Measurements from ENCODE around the gene SIPA1L3.

Gene SIPA1L3

DNA sequence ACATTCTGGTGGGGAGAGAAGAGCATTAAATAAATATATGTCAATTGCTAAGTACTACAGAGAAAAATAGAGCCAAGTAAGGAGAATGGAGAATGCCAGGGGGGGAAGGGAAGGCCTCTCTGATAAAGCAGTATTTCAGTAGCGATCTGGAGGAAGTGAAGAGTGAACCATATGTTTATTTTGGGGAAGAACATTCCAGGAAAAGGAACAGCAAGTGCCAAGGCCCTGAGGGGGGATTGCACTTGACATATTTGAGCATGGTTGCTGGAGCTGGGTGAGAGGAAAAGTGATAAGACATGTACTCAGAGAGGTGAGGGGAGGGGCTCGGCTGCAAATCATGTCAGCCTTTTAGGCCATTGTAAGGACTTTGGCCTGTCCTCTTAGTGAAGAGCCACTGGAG lies 31.0 kb upstream of the SIPA1L3 start:
- Histone ChIP-seq H3K36me3 (ENCODE audit: insufficient read depth, insufficient read length, low read length) (no peaks in the 10 kb centered on the region), H3K4me3 (ENCODE audit: insufficient read length, low read depth) (no peak overlapping the region), H3K4me1 (ENCODE audit: insufficient read depth, insufficient read length) (no peaks in the 10 kb centered on the region), H3K9me3 (ENCODE audit: insufficient read depth, low read length) (peaks cover 8% of the 10 kb centered on the region; the same call in 1 of the 2 replicates), H3K27me3 (ENCODE audit: insufficient read depth, insufficient read length) (no peaks in the 10 kb centered on the region), H3K9ac (ENCODE audit: insufficient read length, low read depth) (no peak overlapping the region)
- no peak for TF ChIP-seq YY1 (IDR thresholded peaks at IDR 0.05; ENCODE audit: insufficient read depth, insufficient read length)
- TF ChIP-seq ZNF274 (IDR thresholded peaks at IDR 0.05; ENCODE audit: low read depth, low read length): no peak
- no peak for DNase-seq (ENCODE audit: low read depth, low spot score)

- TF ChIP-seq SUZ12 (IDR thresholded peaks at IDR 0.05; ENCODE audit: extremely low read depth, insufficient read depth, insufficient read length) (no peak), YY1 (IDR thresholded peaks at IDR 0.05; ENCODE audit: insufficient read depth, insufficient read length) (no peak), ZNF274 (IDR thresholded peaks at IDR 0.05; ENCODE audit: low read depth, low read length) (no peak)
- Histone ChIP-seq H3K9me3 (ENCODE audit: insufficient read depth, low read length) (peaks cover 13% of the 10 kb centered on the region; the same call in 1 of the 2 replicates), H3K9ac (ENCODE audit: insufficient read length, low read depth) (no peak overlapping the region), H3K36me3 (ENCODE audit: insufficient read depth, insufficient read length, low read length) (no peaks in the 10 kb centered on the region), H3K27me3 (ENCODE audit: insufficient read depth, insufficient read length) (no peaks in the 10 kb centered on the region), H3K4me1 (ENCODE audit: insufficient read depth, insufficient read length) (no peaks in the 10 kb centered on the region), H3K4me3 (ENCODE audit: insufficient read length, low read depth) (no peak overlapping the region)
- no peak for DNase-seq (ENCODE audit: low read depth, low spot score)
Observed at GRCh38 chr19:37877147-37877546, 29.9 kb upstream of the SIPA1L3 start.

GRCh38 chr19:37885392-37885791 lies 21.6 kb upstream of the SIPA1L3 start:
- H3K9me3 ChIP-seq (ENCODE audit: insufficient read depth, low read length): 0 out of 2 replicates have a peak, but pooled peaks cover 21% of the 10 kb centered on the region
- peaks cover 27% of the 10 kb centered on the region for H3K27me3 ChIP-seq (ENCODE audit: insufficient read depth, insufficient read length)

GRCh38 chr19:37886571-37886970 lies 20.4 kb upstream of the SIPA1L3 start:
- no peak for DNase-seq (ENCODE audit: low read depth, low spot score)
- TF ChIP-seq SUZ12 (IDR thresholded peaks at IDR 0.05; ENCODE audit: extremely low read depth, insufficient read depth, insufficient read length): no peak
- no peak for TF ChIP-seq YY1 (IDR thresholded peaks at IDR 0.05; ENCODE audit: insufficient read depth, insufficient read length)
- no peak for TF ChIP-seq ZNF274 (IDR thresholded peaks at IDR 0.05; ENCODE audit: low read depth, low read length)

More at GRCh38 chr19:37885392-37885791, 21.6 kb upstream of the SIPA1L3 start:
- no peak for DNase-seq (ENCODE audit: low read depth, low spot score)
- no peak overlapping the region for H3K4me3 ChIP-seq (ENCODE audit: insufficient read length, low read depth)
- H3K36me3 ChIP-seq (ENCODE audit: insufficient read depth, insufficient read length, low read length): no peaks in the 10 kb centered on the region
- TF ChIP-seq YY1 (IDR thresholded peaks at IDR 0.05; ENCODE audit: insufficient read depth, insufficient read length) (no peak), ZNF274 (IDR thresholded peaks at IDR 0.05; ENCODE audit: low read depth, low read length) (no peak), SUZ12 (IDR thresholded peaks at IDR 0.05; ENCODE audit: extremely low read depth, insufficient read depth, insufficient read length) (no peak)
- H3K9ac ChIP-seq (ENCODE audit: insufficient read length, low read depth): no peak overlapping the region
- no peaks in the 10 kb centered on the region for H3K4me1 ChIP-seq (ENCODE audit: insufficient read depth, insufficient read length)

GRCh38 chr19:37893845-37894575 lies 13.0 kb upstream of the SIPA1L3 start:
- Histone ChIP-seq H3K4me3 (ENCODE audit: insufficient read length, low read depth) (no peak overlapping the region), H3K36me3 (ENCODE audit: insufficient read depth, insufficient read length, low read length) (no peaks in the 10 kb centered on the region), H3K4me1 (ENCODE audit: insufficient read depth, insufficient read length) (no peaks in the 10 kb centered on the region), H3K27me3 (ENCODE audit: insufficient read depth, insufficient read length) (peaks cover 6% of the 10 kb centered on the region), H3K9ac (ENCODE audit: insufficient read length, low read depth) (no peak overlapping the region), H3K9me3 (ENCODE audit: insufficient read depth, low read length) (0 out of 2 replicates have a peak, but pooled peaks cover 5% of the 10 kb centered on the region)
- no peak for DNase-seq (ENCODE audit: low read depth, low spot score)
- TF ChIP-seq YY1 (IDR thresholded peaks at IDR 0.05; ENCODE audit: insufficient read depth, insufficient read length): no peak
- TF ChIP-seq ZNF274 (IDR thresholded peaks at IDR 0.05; ENCODE audit: low read depth, low read length): no peak
- TF ChIP-seq SUZ12 (IDR thresholded peaks at IDR 0.05; ENCODE audit: extremely low read depth, insufficient read depth, insufficient read length): no peak

More at GRCh38 chr19:37886571-37886970, 20.4 kb upstream of the SIPA1L3 start:
- Histone ChIP-seq H3K4me3 (ENCODE audit: insufficient read length, low read depth) (no peak overlapping the region), H3K36me3 (ENCODE audit: insufficient read depth, insufficient read length, low read length) (no peaks in the 10 kb centered on the region), H3K4me1 (ENCODE audit: insufficient read depth, insufficient read length) (no peaks in the 10 kb centered on the region), H3K9ac (ENCODE audit: insufficient read length, low read depth) (no peak overlapping the region), H3K9me3 (ENCODE audit: insufficient read depth, low read length) (0 out of 2 replicates have a peak, but pooled peaks cover 17% of the 10 kb centered on the region), H3K27me3 (ENCODE audit: insufficient read depth, insufficient read length) (peaks cover 27% of the 10 kb centered on the region)

DNA sequence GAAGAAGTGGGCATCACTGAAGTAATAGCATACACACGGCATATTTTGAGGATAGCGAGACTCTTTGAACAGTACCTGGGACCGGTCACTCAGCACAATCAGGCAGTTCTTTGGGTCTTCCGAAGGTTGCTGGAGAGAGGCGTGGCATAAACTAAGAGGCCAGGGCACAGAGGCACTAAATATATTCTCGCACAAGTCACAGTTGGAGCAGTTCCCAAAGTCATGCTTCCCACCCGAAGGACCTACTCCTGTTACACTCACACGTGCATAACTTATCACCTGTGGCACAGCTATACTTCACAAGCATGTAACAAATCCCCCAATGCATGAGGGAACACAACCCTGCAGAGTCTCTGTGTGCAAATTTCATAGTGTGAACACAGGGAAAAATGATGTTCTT lies 10.8 kb upstream of the SIPA1L3 start:
- H3K4me1 ChIP-seq (ENCODE audit: insufficient read depth, insufficient read length): no peaks in the 10 kb centered on the region
- H3K9ac ChIP-seq (ENCODE audit: insufficient read length, low read depth): no peak overlapping the region
- H3K36me3 ChIP-seq (ENCODE audit: insufficient read depth, insufficient read length, low read length): no peaks in the 10 kb centered on the region
- DNase-seq (ENCODE audit: low read depth, low spot score): no peak
- no peak for TF ChIP-seq ZNF274 (IDR thresholded peaks at IDR 0.05; ENCODE audit: low read depth, low read length)
- no peak for TF ChIP-seq YY1 (IDR thresholded peaks at IDR 0.05; ENCODE audit: insufficient read depth, insufficient read length)
- no peak for TF ChIP-seq SUZ12 (IDR thresholded peaks at IDR 0.05; ENCODE audit: extremely low read depth, insufficient read depth, insufficient read length)
- no peaks in the 10 kb centered on the region for H3K9me3 ChIP-seq (ENCODE audit: insufficient read depth, low read length)
- no peaks in the 10 kb centered on the region for H3K27me3 ChIP-seq (ENCODE audit: insufficient read depth, insufficient read length)
- no peak overlapping the region for H3K4me3 ChIP-seq (ENCODE audit: insufficient read length, low read depth)

GRCh38 chr19:37899453-37899852 lies 7.6 kb upstream of the SIPA1L3 start:
- Histone ChIP-seq H3K27me3 (ENCODE audit: insufficient read depth, insufficient read length) (no peaks in the 10 kb centered on the region), H3K4me3 (ENCODE audit: insufficient read length, low read depth) (no peak overlapping the region), H3K36me3 (ENCODE audit: insufficient read depth, insufficient read length, low read length) (no peaks in the 10 kb centered on the region), H3K9me3 (ENCODE audit: insufficient read depth, low read length) (no peaks in the 10 kb centered on the region), H3K4me1 (ENCODE audit: insufficient read depth, insufficient read length) (no peaks in the 10 kb centered on the region), H3K9ac (ENCODE audit: insufficient read length, low read depth) (no peak overlapping the region)
- no peak for DNase-seq (ENCODE audit: low read depth, low spot score)
- no peak for TF ChIP-seq YY1 (IDR thresholded peaks at IDR 0.05; ENCODE audit: insufficient read depth, insufficient read length)
- no peak for TF ChIP-seq SUZ12 (IDR thresholded peaks at IDR 0.05; ENCODE audit: extremely low read depth, insufficient read depth, insufficient read length)
- TF ChIP-seq ZNF274 (IDR thresholded peaks at IDR 0.05; ENCODE audit: low read depth, low read length): no peak
